Rectal smooth muscle tissue (tissue), 1 donor: ENCODE data around the gene KLK14.

Source experiments
- H3K27ac ChIP-seq: one replicate; pipeline ENCODE4 v1.7.0; 2013; ENCODE audit warnings: low read depth, low read length, inconsistent platforms
- H3K27me3 ChIP-seq: one replicate; pipeline ENCODE4 v1.7.0; 2013; ENCODE audit warnings: low read length; ENCODE audit not compliant: control insufficient read depth, insufficient read depth
- H3K36me3 ChIP-seq: one replicate; pipeline ENCODE4 v1.7.0; 2013; ENCODE audit warnings: low read length; ENCODE audit not compliant: control insufficient read depth, insufficient read depth
- H3K4me1 ChIP-seq: one replicate; pipeline ENCODE4 v1.7.0; 2013; ENCODE audit warnings: low read length; ENCODE audit not compliant: control insufficient read depth, insufficient read depth
- H3K4me3 ChIP-seq: one replicate; pipeline ENCODE4 v1.7.0; 2013; ENCODE audit warnings: low read length
- H3K9ac ChIP-seq: one replicate; pipeline ENCODE4 v1.7.0; 2013; ENCODE audit warnings: low read length

The KLK14 gene

GRCh38 chr19:51078104-51078503, 4.6 kb downstream of the KLK14 start:
- Histone ChIP-seq H3K36me3 (no peaks in the 10 kb centered on the region), H3K27ac (no peak overlapping the region), H3K9ac (no peak overlapping the region), H3K4me3 (no peak overlapping the region), H3K27me3 (no peaks in the 10 kb centered on the region), H3K4me1 (no peaks in the 10 kb centered on the region)

- H3K9ac ChIP-seq = no peak overlapping the region
- no peak overlapping the region for H3K27ac ChIP-seq
- H3K27me3 ChIP-seq = no peaks in the 10 kb centered on the region
- H3K36me3 ChIP-seq = no peaks in the 10 kb centered on the region
- H3K4me3 ChIP-seq = no peak overlapping the region
- no peaks in the 10 kb centered on the region for H3K4me1 ChIP-seq
Measured at GRCh38 chr19:51076631-51077213, 6.0 kb downstream of the KLK14 start.

- H3K9ac ChIP-seq = no peak overlapping the region
- no peaks in the 10 kb centered on the region for H3K36me3 ChIP-seq
- H3K4me1 ChIP-seq = no peaks in the 10 kb centered on the region
- H3K27me3 ChIP-seq = no peaks in the 10 kb centered on the region
- no peak overlapping the region for H3K4me3 ChIP-seq
- no peak overlapping the region for H3K27ac ChIP-seq
Measured at GRCh38 chr19:51075998-51076397, 6.7 kb downstream of the KLK14 start.

DNA sequence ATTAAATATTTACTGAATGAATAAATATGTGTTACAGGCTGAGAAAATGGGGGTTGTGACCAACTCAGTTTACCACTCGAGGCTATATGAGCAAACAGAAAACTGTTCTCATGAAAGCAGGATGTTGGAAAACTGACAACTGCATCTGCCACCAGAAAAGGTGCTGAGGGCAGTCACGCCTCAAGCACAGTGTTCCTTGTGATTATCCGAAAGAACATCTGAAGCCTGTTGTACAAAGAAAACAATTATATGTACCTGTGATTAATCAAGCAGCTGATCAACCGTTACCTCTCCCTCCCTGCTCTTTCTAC, 11.6 kb downstream of the KLK14 start:
- Histone ChIP-seq H3K9ac (no peak overlapping the region), H3K4me1 (no peaks in the 10 kb centered on the region), H3K27me3 (peaks cover 3% of the 10 kb centered on the region), H3K27ac (no peak overlapping the region), H3K36me3 (no peaks in the 10 kb centered on the region), H3K4me3 (no peak overlapping the region)

GRCh38 chr19:51070334-51071094, 12.2 kb downstream of the KLK14 start:
- peaks cover 7% of the 10 kb centered on the region for H3K27me3 ChIP-seq
- H3K4me3 ChIP-seq = no peak overlapping the region
- H3K27ac ChIP-seq = no peak overlapping the region
- H3K4me1 ChIP-seq = no peaks in the 10 kb centered on the region
- H3K36me3 ChIP-seq = no peaks in the 10 kb centered on the region
- H3K9ac ChIP-seq = no peak overlapping the region

GRCh38 chr19:51066393-51067186, 16.1 kb downstream of the KLK14 start:
- peaks cover 12% of the 10 kb centered on the region for H3K27me3 ChIP-seq
- H3K4me1 ChIP-seq = no peaks in the 10 kb centered on the region
- no peak overlapping the region for H3K27ac ChIP-seq
- no peak overlapping the region for H3K9ac ChIP-seq
- H3K4me3 ChIP-seq = no peak overlapping the region
- no peaks in the 10 kb centered on the region for H3K36me3 ChIP-seq

DNA sequence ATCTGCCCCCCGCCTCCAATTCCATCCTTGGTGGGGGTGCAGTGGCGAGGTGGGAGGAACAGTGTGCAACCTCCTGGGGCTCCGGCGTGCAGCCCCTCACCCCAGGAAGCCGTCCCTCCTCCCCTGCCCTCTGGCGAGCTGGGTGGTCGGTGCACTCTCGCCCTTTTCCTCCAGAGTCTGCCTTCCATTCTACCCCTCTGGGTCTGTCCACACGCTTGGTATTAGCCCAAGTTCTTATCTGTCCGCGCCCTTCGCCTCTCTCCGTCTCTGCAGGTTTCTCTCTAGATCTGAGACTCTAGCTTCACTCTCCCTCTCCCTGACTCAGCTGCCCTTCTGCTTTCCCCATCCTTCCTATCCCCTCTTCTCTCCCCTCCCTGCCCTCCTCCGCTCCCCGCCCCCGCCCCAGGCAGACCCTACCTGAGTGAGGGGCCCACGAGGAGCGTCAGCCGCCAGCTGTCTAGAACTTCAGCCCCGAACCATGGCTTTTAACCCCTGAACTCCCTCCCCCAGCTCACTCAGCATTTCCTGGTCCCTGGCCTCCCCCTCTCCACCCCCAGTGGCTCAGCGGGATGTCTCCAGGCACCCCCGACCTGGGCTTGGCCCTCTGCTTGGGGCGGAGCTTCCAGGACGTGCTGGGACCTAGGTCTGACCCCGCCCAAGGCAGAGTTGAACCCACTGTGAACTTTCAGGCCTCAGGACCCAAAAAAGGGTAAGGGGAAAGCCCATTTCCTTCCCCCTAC, 17.3 kb downstream of the KLK14 start:
- H3K36me3 ChIP-seq = no peaks in the 10 kb centered on the region
- peaks cover 12% of the 10 kb centered on the region for H3K27me3 ChIP-seq
- H3K4me3 ChIP-seq = no peak overlapping the region
- no peak overlapping the region for H3K9ac ChIP-seq
- H3K27ac ChIP-seq = no peak overlapping the region
- no peaks in the 10 kb centered on the region for H3K4me1 ChIP-seq

GRCh38 chr19:51064534-51065220, 18.0 kb downstream of the KLK14 start, which contains the start of gene KLK13:
Gene KLK13 (minus strand): TSS chr19:51065092. CDS start chr19:51065067, 25 bp downstream.
- peak within 1 kb of the TSS; percentile 27 for H3K4me3 ChIP-seq
- H3K9ac ChIP-seq = no peak within 1 kb of the TSS
- H3K27ac ChIP-seq = no peak within 1 kb of the TSS
- peaks cover 12% of the 10 kb centered on the region for H3K27me3 ChIP-seq
- no peaks in the 10 kb centered on the region for H3K36me3 ChIP-seq
- H3K4me1 ChIP-seq = no peaks in the 10 kb centered on the region

DNA sequence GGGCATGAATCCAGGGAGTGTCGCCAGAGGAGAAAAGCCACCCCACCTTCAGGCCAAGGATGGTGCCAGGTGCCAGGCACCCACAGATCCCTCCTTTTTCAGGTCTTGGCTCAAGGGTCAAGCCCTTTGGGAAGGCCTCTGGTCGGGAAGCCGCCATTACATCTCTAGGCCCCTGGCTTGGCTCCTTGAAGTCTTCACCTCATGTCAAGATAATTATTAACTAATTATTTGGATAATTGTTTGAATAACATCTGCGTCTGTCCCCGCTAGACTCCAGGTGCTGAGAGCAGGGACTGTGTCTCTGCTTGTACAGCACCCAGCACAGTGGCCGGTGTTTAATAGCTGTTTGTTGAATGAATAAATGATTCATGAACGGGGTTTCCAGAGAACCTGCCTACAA, 19.0 kb downstream of the KLK14 start:
- no peaks in the 10 kb centered on the region for H3K36me3 ChIP-seq
- no peak overlapping the region for H3K4me3 ChIP-seq
- peaks cover 12% of the 10 kb centered on the region for H3K27me3 ChIP-seq
- H3K27ac ChIP-seq = no peak overlapping the region
- H3K9ac ChIP-seq = no peak overlapping the region
- H3K4me1 ChIP-seq = no peaks in the 10 kb centered on the region

GRCh38 chr19:51060973-51061372, 21.7 kb downstream of the KLK14 start:
- no peak overlapping the region for H3K27ac ChIP-seq
- no peak overlapping the region for H3K4me3 ChIP-seq
- no peaks in the 10 kb centered on the region for H3K36me3 ChIP-seq
- H3K4me1 ChIP-seq = no peaks in the 10 kb centered on the region
- H3K9ac ChIP-seq = no peak overlapping the region
- peaks cover 8% of the 10 kb centered on the region for H3K27me3 ChIP-seq

DNA sequence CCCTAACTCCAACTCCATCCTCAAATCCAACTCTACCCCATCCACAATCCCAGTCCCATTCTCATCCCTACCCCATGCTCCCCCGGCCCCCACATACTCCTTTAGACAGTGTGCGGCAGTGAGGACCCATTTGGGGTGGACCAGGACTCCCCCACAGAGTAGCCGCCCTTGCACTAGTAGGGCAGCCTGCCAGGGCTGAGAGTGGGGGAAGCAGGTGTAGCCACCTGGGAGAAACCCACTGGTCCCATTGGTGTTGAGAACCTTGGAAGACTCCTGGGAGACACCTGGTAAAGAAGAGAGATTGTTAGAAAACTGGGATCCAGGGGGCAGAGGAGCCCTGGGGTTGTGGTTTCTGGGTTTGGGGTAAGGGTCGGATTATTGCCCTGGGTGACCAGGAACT, 22.4 kb downstream of the KLK14 start:
- Histone ChIP-seq H3K9ac (no peak overlapping the region), H3K27me3 (peaks cover 5% of the 10 kb centered on the region), H3K4me1 (no peaks in the 10 kb centered on the region), H3K27ac (no peak overlapping the region), H3K36me3 (no peaks in the 10 kb centered on the region), H3K4me3 (no peak overlapping the region)

- H3K4me3 ChIP-seq = no peak overlapping the region
- H3K9ac ChIP-seq = no peak overlapping the region
- no peaks in the 10 kb centered on the region for H3K4me1 ChIP-seq
- H3K36me3 ChIP-seq = no peaks in the 10 kb centered on the region
- peaks cover 5% of the 10 kb centered on the region for H3K27me3 ChIP-seq
- no peak overlapping the region for H3K27ac ChIP-seq
Measured at GRCh38 chr19:51059715-51060114, 23.0 kb downstream of the KLK14 start.
